ENCODE data around the gene MAOA.

MAOA gene

DNA sequence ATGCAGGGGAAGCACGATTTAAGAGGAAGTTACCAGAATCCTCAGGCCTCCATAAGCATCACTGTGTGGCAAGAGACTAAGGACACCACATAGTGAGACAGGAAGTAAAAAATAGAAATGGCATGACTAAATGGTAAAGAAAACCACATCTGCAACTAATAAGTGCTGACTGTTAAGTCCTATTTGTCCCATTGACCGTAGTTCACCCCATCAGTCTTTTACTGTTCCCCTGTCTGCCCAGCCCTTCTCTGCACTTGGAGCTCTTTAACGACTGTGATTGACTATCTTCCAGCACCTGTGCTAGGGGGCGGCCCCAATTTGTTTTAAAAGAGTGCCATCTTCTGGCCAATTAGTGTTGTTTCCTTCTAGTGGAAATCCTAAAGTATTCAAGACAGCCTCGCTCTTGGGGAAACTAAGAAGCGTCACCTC lies 94.2 kb downstream of the MAOA start:
- Histone ChIP-seq H2AFZ (ENCODE audit: low read length) (0 out of 2 replicates have a peak overlapping the region, but pooled peaks have one; percentile 53), H3K9me3 (replicated peaks; ENCODE audit: insufficient read depth, low read length) (no peaks in the 10 kb centered on the region), H3K27me3 (replicated peaks; ENCODE audit: insufficient read depth, low read length) (no peaks in the 10 kb centered on the region), H3K9ac (ENCODE audit: low read length) (no peak overlapping the region), H3K79me2 (ENCODE audit: low read length) (no peaks in the 10 kb centered on the region), H3K4me2 (ENCODE audit: low read depth, low read length) (peak overlapping the region; percentile 49; the same call in 1 of the 2 replicates), H3K27ac (ENCODE audit: low read length) (no peak overlapping the region), H4K20me1 (ENCODE audit: insufficient read depth, low read length) (no peaks in the 10 kb centered on the region), H3K36me3 (replicated peaks; ENCODE audit: insufficient read depth, low read length) (no peaks in the 10 kb centered on the region), H3K4me3 (ENCODE audit: low read length) (no peak overlapping the region), H3K9me2 (replicated peaks; ENCODE audit: insufficient read depth, low read length) (no peaks in the 10 kb centered on the region), H3F3A (ENCODE audit: insufficient read depth, low read length) (no peaks in the 10 kb centered on the region), H3K4me1 (ENCODE audit: low read length) (0 out of 2 replicates have a peak, but pooled peaks cover 3% of the 10 kb centered on the region)
- peak; percentile 70 for DNase-seq
- TF ChIP-seq, protein P1, sequence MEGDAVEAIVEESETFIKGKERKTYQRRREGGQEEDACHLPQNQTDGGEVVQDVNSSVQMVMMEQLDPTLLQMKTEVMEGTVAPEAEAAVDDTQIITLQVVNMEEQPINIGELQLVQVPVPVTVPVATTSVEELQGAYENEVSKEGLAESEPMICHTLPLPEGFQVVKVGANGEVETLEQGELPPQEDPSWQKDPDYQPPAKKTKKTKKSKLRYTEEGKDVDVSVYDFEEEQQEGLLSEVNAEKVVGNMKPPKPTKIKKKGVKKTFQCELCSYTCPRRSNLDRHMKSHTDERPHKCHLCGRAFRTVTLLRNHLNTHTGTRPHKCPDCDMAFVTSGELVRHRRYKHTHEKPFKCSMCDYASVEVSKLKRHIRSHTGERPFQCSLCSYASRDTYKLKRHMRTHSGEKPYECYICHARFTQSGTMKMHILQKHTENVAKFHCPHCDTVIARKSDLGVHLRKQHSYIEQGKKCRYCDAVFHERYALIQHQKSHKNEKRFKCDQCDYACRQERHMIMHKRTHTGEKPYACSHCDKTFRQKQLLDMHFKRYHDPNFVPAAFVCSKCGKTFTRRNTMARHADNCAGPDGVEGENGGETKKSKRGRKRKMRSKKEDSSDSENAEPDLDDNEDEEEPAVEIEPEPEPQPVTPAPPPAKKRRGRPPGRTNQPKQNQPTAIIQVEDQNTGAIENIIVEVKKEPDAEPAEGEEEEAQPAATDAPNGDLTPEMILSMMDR (IDR thresholded peaks at IDR 0.05; ENCODE audit: low read length): peak; percentile 58
- no peak for TF ChIP-seq EZH2 (optimal IDR thresholded peaks at IDR 0.05; ENCODE audit: low read depth, low read length)

DNA sequence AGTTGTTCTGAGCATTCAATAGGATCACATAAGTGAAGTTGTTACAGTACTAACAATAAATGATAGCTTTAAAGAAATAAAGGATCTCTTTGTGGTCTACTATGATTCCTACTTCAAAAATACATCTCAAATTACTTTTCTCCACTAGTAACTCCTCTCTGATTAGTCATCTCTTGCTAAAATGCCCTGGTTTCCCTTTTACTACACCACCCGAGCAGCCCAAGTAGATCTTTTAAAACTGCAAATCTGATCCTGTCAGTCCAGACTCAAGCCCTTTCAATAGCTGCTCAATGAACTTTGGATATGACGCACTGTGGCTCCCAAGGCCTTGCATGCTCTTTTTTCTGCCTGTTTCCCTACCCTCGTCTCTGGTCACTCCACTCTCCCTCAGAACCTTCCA lies 97.5 kb downstream of the MAOA start:
- Histone ChIP-seq H3K4me3 (ENCODE audit: low read length) (no peak overlapping the region), H2AFZ (ENCODE audit: low read length) (no peak overlapping the region), H3K36me3 (replicated peaks; ENCODE audit: insufficient read depth, low read length) (no peaks in the 10 kb centered on the region), H3K27me3 (replicated peaks; ENCODE audit: insufficient read depth, low read length) (no peaks in the 10 kb centered on the region), H3K27ac (ENCODE audit: low read length) (no peak overlapping the region), H3K4me2 (ENCODE audit: low read depth, low read length) (no peak overlapping the region), H3F3A (ENCODE audit: insufficient read depth, low read length) (no peaks in the 10 kb centered on the region), H3K9me3 (replicated peaks; ENCODE audit: insufficient read depth, low read length) (no peaks in the 10 kb centered on the region), H4K20me1 (ENCODE audit: insufficient read depth, low read length) (no peaks in the 10 kb centered on the region), H3K4me1 (ENCODE audit: low read length) (0 out of 2 replicates have a peak, but pooled peaks cover 3% of the 10 kb centered on the region), H3K9me2 (replicated peaks; ENCODE audit: insufficient read depth, low read length) (no peaks in the 10 kb centered on the region), H3K9ac (ENCODE audit: low read length) (no peak overlapping the region), H3K79me2 (ENCODE audit: low read length) (no peaks in the 10 kb centered on the region)
- TF ChIP-seq EZH2 (optimal IDR thresholded peaks at IDR 0.05; ENCODE audit: low read depth, low read length): no peak
- TF ChIP-seq, protein P1 (IDR thresholded peaks at IDR 0.05; ENCODE audit: low read length): no peak
- no peak for TF ChIP-seq EZH2phosphoT487 (IDR thresholded peaks at IDR 0.05; ENCODE audit: low read length)
- DNase-seq: no peak

DNA sequence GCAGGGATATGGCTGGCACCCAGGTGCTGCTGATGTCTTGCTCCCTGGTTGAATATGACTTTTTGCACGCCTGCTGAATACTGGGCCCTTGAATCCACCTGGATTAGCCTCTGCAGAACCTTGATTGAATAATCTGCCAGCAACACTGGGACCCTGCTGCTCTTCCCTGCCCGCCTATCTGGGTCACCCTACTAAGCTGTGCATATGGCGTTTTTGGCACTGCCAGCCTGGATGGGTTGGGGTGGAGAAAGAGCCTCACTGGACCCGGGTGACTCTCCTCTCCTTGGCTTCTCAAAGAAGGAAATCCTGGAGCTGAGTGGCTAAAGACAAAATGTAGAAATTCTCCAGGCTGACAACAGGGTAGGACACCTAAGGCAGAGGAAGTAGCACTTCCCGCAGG lies 100.0 kb downstream of the MAOA start:
- no peak for DNase-seq

More for the DNA sequence above, 100.0 kb downstream of the MAOA start:
- no peak overlapping the region for H3K4me3 ChIP-seq (ENCODE audit: low read length)
- H3K9ac ChIP-seq (ENCODE audit: low read length): no peak overlapping the region
- H3K27ac ChIP-seq (ENCODE audit: low read length): no peak overlapping the region
- no peaks in the 10 kb centered on the region for H3K9me3 ChIP-seq (replicated peaks; ENCODE audit: insufficient read depth, low read length)
- no peaks in the 10 kb centered on the region for H3K79me2 ChIP-seq (ENCODE audit: low read length)
- H3K9me2 ChIP-seq (replicated peaks; ENCODE audit: insufficient read depth, low read length): no peaks in the 10 kb centered on the region
- no peaks in the 10 kb centered on the region for H4K20me1 ChIP-seq (ENCODE audit: insufficient read depth, low read length)
- TF ChIP-seq, protein P1 (IDR thresholded peaks at IDR 0.05; ENCODE audit: low read length): no peak
- no peak for TF ChIP-seq EZH2phosphoT487 (IDR thresholded peaks at IDR 0.05; ENCODE audit: low read length)
- no peak for TF ChIP-seq EZH2 (optimal IDR thresholded peaks at IDR 0.05; ENCODE audit: low read depth, low read length)
- no peaks in the 10 kb centered on the region for H3K27me3 ChIP-seq (replicated peaks; ENCODE audit: insufficient read depth, low read length)
- H3F3A ChIP-seq (ENCODE audit: insufficient read depth, low read length): no peaks in the 10 kb centered on the region
- H3K4me2 ChIP-seq (ENCODE audit: low read depth, low read length): no peak overlapping the region
- H3K4me1 ChIP-seq (ENCODE audit: low read length): no peaks in the 10 kb centered on the region
- no peak overlapping the region for H2AFZ ChIP-seq (ENCODE audit: low read length)
- no peaks in the 10 kb centered on the region for H3K36me3 ChIP-seq (replicated peaks; ENCODE audit: insufficient read depth, low read length)

Data from MM.1S (cell line).